MCF 10A (cell line): ENCODE results near the gene SDC3. TPM values are rescaled to one million over a fixed set of nuclear protein-coding genes. Genes with fewer than 3 reads are reported as not detected.

ENCODE experiments used
- BruUV-seq: library from RNA; stranded (reverse); fragments of 400-500 nt; replicated peaks from 2 replicates; lab custom pipeline; 2021; lab: Mats Ljungman, UMichigan
- CTCF ChIA-PET: fragments of 300-600 bp; sonication (Branson Sonifier 250); formaldehyde crosslinking; extraction: SDS; loops from one replicate; lab custom pipeline; 2021; ENCODE audit warnings: antibody characterized with exemption, inconsistent platforms; lab: Yijun Ruan, JAX
- POLR2A ChIA-PET: fragments of 300-600, 350-650 bp; sonication (Branson Sonifier 250); formaldehyde crosslinking; extraction: SDS; loops from one replicate; lab custom pipeline; 2020; ENCODE audit warnings: antibody characterized with exemption, inconsistent platforms; lab: Yijun Ruan, JAX
- DNase-seq: peaks from one replicate; pipeline ENCODE4 v3.0.0-alpha.2; 2018; ENCODE audit not compliant: unreplicated experiment
- H3K27ac Mint-ChIP-seq: one replicate; pipeline ENCODE4 v1.8.0; 2022; ENCODE audit warnings: mild to moderate bottlenecking, low read depth, mixed read lengths; ENCODE audit not compliant: unreplicated experiment
- H3K27me3 Mint-ChIP-seq: one replicate; pipeline ENCODE4 v1.8.0; 2022; ENCODE audit warnings: mixed read lengths; ENCODE audit not compliant: insufficient read depth, unreplicated experiment
- H3K36me3 Mint-ChIP-seq: one replicate; pipeline ENCODE4 v1.8.0; 2022; ENCODE audit warnings: mild to moderate bottlenecking, moderate library complexity, mixed read lengths; ENCODE audit not compliant: insufficient read depth, unreplicated experiment
- H3K4me1 Mint-ChIP-seq: one replicate; pipeline ENCODE4 v1.8.0; 2022; ENCODE audit warnings: mixed read lengths; ENCODE audit not compliant: insufficient read depth, unreplicated experiment
- H3K4me3 Mint-ChIP-seq: one replicate; pipeline ENCODE4 v1.8.0; 2022; ENCODE audit warnings: mild to moderate bottlenecking, moderate library complexity, mixed read lengths; ENCODE audit not compliant: unreplicated experiment
- H3K9me3 Mint-ChIP-seq: one replicate; pipeline ENCODE4 v1.8.0; 2022; ENCODE audit warnings: mixed read lengths; ENCODE audit not compliant: unreplicated experiment
- intact Hi-C: fragments of 100-400 bp; cut with micrococcal nuclease; formaldehyde crosslinking; loops from 2 replicates; pipeline ENCODE4 v1.14.1; 2022
- total RNA-seq: library from RNA; stranded (reverse); gene quantifications from 2 replicates; pipeline ENCODE4 v1.2.3, GENCODE V29; 2022
- TF ChIP-seq, protein P1 (sequence below): fragments of 200-600 bp; IDR thresholded peaks from one replicate; pipeline ENCODE4 v1.8.0; 2022; ENCODE audit warnings: antibody characterized with exemption, mild to moderate bottlenecking; ENCODE audit not compliant: unreplicated experiment

Gene SDC3
- total RNA-seq, 1 experiment from 2014 or later: 21.7 TPM

DNA sequence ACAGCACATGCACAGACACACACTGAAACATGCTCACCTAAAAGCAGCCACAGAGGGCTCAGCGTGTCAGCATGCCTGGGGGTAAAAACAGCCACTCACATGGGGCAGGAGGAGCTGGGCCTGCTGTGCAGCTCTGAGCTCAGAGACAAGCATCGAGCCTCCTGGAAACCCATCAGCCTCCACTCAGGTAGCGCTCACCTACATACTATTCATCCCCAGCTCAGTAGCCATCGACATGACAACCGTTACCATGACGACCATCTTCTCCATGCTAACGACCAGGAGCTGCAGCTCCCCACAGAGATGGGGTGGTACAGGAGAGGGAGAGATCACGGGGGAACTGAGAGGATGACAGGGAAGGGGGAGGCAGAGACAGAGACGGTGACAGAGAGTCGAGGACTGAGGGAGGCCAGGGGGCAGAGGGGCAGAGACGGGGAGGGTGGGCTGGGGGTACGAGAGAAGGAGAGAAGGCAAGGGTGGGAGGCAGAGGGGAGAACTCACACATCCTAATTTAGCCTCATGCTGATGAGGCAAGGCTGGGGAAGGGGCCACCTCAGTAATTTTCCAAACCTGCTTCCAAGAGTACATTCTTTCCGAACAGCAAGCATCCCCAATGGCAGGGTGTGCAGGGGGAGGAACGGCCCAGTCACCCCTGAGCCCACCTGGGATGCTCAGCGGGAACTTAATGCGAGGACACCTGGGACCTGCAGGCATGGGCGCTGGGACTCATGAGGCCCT lies 28.4 kb downstream of the SDC3 start:
- POLR2A ChIA-PET: interaction anchor here (0.6 kb wide), 1 partner anchor 153 kb away, joined by 3 read pairs; no protein-coding TSS in a partner anchor
- H3K9me3 Mint-ChIP-seq: no peaks in the 10 kb centered on the region
- CTCF ChIA-PET: interaction anchor here (0.6 to 0.7 kb wide), 2 partner anchors 31 to 682 kb away, joined by 3 read pairs; no protein-coding TSS in a partner anchor

DNA sequence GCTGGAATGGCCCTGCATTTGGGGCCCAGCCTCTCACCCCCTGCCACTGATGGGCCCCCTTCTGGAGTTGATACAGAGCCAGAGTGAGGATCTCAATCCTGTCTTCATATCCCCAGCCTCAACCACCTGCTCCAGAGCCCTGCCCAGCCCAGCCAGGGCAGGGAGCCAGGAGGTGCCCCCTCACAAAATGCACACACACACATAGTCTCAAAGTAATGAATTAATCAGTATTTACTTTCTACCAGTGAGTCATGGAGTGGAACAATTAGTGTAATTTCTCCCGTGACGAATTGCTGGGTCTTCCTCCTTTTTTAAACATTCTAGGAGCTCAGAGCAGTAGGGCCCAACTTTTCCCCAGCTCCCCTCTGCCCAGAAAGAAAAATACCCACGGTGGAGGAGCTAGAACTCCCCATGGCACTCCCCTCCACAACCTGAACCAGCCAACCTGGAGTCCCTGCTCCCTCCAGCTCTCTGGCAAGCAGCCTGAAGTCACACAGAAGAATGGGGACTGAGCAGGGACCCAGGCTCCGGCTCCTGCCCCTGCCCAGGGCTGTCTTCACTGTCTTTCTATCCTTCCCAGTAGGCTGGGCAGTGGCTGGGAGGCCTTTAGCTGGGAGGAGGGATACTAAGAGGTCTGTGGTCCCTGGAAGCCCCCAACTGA lies 29.3 kb downstream of the SDC3 start:
- TF ChIP-seq, protein P1, sequence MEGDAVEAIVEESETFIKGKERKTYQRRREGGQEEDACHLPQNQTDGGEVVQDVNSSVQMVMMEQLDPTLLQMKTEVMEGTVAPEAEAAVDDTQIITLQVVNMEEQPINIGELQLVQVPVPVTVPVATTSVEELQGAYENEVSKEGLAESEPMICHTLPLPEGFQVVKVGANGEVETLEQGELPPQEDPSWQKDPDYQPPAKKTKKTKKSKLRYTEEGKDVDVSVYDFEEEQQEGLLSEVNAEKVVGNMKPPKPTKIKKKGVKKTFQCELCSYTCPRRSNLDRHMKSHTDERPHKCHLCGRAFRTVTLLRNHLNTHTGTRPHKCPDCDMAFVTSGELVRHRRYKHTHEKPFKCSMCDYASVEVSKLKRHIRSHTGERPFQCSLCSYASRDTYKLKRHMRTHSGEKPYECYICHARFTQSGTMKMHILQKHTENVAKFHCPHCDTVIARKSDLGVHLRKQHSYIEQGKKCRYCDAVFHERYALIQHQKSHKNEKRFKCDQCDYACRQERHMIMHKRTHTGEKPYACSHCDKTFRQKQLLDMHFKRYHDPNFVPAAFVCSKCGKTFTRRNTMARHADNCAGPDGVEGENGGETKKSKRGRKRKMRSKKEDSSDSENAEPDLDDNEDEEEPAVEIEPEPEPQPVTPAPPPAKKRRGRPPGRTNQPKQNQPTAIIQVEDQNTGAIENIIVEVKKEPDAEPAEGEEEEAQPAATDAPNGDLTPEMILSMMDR: no peak
- no peak overlapping the region for H3K4me3 Mint-ChIP-seq
- H3K27ac Mint-ChIP-seq: peak overlapping the region; percentile 87
- BruUV-seq: no TSS peak
- intact Hi-C loops: no loop called here
- H3K36me3 Mint-ChIP-seq: peaks cover 7% of the 10 kb centered on the region
- ChIA-PET POLR2A (no interaction called here), CTCF (no interaction called here)
- no peaks in the 10 kb centered on the region for H3K27me3 Mint-ChIP-seq
- DNase-seq: peak; percentile 35
- H3K4me1 Mint-ChIP-seq: peaks cover 25% of the 10 kb centered on the region
- no peaks in the 10 kb centered on the region for H3K9me3 Mint-ChIP-seq

More for the DNA sequence above, 28.4 kb downstream of the SDC3 start:
- TF ChIP-seq, protein P1: no peak
- no TSS peak for BruUV-seq
- DNase-seq: peak; percentile 13
- no peak overlapping the region for H3K4me3 Mint-ChIP-seq
- H3K27ac Mint-ChIP-seq: peak overlapping the region; percentile 87
- intact Hi-C loops: no loop called here
- peaks cover 25% of the 10 kb centered on the region for H3K4me1 Mint-ChIP-seq
- H3K27me3 Mint-ChIP-seq: no peaks in the 10 kb centered on the region
- peaks cover 7% of the 10 kb centered on the region for H3K36me3 Mint-ChIP-seq

DNA sequence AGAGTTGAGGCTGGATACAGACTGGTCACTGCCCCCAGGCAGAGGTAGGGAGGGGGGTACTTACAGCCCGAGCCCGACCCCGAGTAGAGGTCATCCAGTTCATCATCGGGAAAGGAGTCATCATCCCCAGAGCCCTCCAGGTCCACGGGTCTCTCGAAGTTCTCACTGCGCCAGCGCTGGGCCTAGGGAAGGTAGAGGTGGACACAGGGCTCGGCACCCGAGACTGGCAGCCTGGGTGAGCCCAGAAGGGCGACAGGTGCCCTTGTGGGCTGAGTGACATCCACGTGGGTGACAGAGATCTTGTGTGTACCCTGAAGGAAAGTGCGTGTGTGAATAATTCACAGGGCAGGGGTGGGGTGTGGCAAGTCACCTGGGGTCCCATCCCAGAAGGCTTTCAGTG lies 30.0 kb downstream of the SDC3 start:
- intact Hi-C loops: no loop called here
- TF ChIP-seq, protein P1: no peak
- Mint-ChIP-seq H3K4me1 (peaks cover 25% of the 10 kb centered on the region), H3K27ac (peak overlapping the region; percentile 87), H3K9me3 (no peaks in the 10 kb centered on the region), H3K36me3 (peaks cover 11% of the 10 kb centered on the region), H3K27me3 (no peaks in the 10 kb centered on the region), H3K4me3 (no peak overlapping the region)
- no TSS peak for BruUV-seq
- POLR2A ChIA-PET: no interaction called here
- CTCF ChIA-PET: no interaction called here
- no peak for DNase-seq

DNA sequence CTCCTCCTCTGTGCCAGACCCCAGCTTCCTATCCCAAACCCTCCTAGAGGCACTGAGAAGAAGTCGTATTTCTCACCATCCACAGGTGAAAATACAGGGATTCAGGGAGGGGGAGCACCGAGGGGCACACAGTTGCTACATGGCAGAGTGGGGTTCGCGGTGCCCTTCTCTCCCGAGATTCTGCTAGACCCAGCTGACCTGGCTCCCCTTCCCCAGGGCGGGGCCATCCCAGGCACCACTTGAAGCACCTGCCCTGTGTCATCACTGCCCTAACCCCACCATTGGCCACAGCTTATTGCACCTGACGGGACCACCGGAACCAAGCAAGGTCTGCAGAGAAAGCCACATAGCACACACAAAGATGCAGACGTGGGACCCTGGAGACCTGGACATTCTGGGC lies 30.5 kb downstream of the SDC3 start:
- CTCF ChIA-PET: interaction anchor here (0.8 to 1.5 kb wide), 2 partner anchors 23 to 33 kb away, joined by 3 to 5 read pairs; no protein-coding TSS in a partner anchor
- BruUV-seq: no TSS peak

More for the DNA sequence above, 30.5 kb downstream of the SDC3 start:
- no peaks in the 10 kb centered on the region for H3K9me3 Mint-ChIP-seq
- TF ChIP-seq, protein P1: no peak
- no peak overlapping the region for H3K4me3 Mint-ChIP-seq
- peaks cover 25% of the 10 kb centered on the region for H3K4me1 Mint-ChIP-seq
- H3K27ac Mint-ChIP-seq: peak overlapping the region; percentile 77
- H3K27me3 Mint-ChIP-seq: no peaks in the 10 kb centered on the region
- peaks cover 8% of the 10 kb centered on the region for H3K36me3 Mint-ChIP-seq
- POLR2A ChIA-PET: interaction anchor here (0.7 to 1.1 kb wide), 2 partner anchors 11 to 151 kb away, joined by 3 to 4 read pairs; no protein-coding TSS in a partner anchor
- DNase-seq: no peak
- intact Hi-C loops: no loop called here
